Neural progenitor cell (in vitro differentiated cells): ENCODE measurements around the gene BTG4. TPM values are rescaled to one million over a fixed set of nuclear protein-coding genes. Genes with fewer than 3 reads are reported as not detected.

Source experiments
- DNase-seq: peaks from one replicate; pipeline ENCODE4 v3.0.0-alpha.2; 2016; ENCODE audit warnings: low spot score
- H2AFZ ChIP-seq: fragments of 200-600 bp; sonication (generic); replicated peaks from 2 replicates; pipeline ENCODE4 v1.6.1; 2016; ENCODE audit warnings: antibody characterized with exemption
- H3F3A ChIP-seq: fragments of 200-600 bp; sonication (generic); 2 replicates; pipeline ENCODE4 v1.6.1; 2016; ENCODE audit warnings: antibody characterized with exemption, low read depth
- H3K27ac ChIP-seq: fragments of 200-600 bp; sonication (generic); 2 replicates; pipeline ENCODE4 v1.5.1; 2016; ENCODE audit warnings: mild to moderate bottlenecking
- H3K27me3 ChIP-seq: fragments of 200-600 bp; sonication (generic); 2 replicates; pipeline ENCODE4 v1.6.1; 2016; ENCODE audit warnings: mild to moderate bottlenecking, moderate library complexity
- H3K36me3 ChIP-seq: fragments of 200-600 bp; sonication (generic); 2 replicates; pipeline ENCODE4 v1.5.1; 2016
- H3K4me1 ChIP-seq: fragments of 200-600 bp; sonication (generic); 2 replicates; pipeline ENCODE4 v1.6.1; 2016; ENCODE audit warnings: mixed run types
- H3K4me2 ChIP-seq: fragments of 200-600 bp; sonication (generic); 2 replicates; pipeline ENCODE4 v1.6.1; 2016
- H3K4me3 ChIP-seq: fragments of 200-600 bp; sonication (generic); 2 replicates; pipeline ENCODE4 v1.5.1; 2016
- H3K79me2 ChIP-seq: fragments of 200-600 bp; sonication (generic); 2 replicates; pipeline ENCODE4 v1.6.1; 2016; ENCODE audit warnings: low read depth
- H3K9ac ChIP-seq: fragments of 200-600 bp; sonication (generic); 2 replicates; pipeline ENCODE4 v1.6.1; 2016
- H3K9me3 ChIP-seq: fragments of 200-600 bp; sonication (generic); 2 replicates; pipeline ENCODE4 v1.5.1; 2016; ENCODE audit warnings: low read depth
- H4K20me1 ChIP-seq: fragments of 200-600 bp; sonication (generic); 2 replicates; pipeline ENCODE4 v1.6.1; 2016; ENCODE audit warnings: low read depth
- H3K27ac Mint-ChIP-seq: 3 replicates; pipeline ENCODE4 v1.8.0; 2021; ENCODE audit warnings: mixed read lengths
- H3K27me3 Mint-ChIP-seq: 2 replicates; pipeline ENCODE4 v1.8.0; 2022; ENCODE audit warnings: low read depth, mild to moderate bottlenecking, inconsistent platforms, moderate library complexity, mixed read lengths; ENCODE audit not compliant: insufficient read depth
- H3K36me3 Mint-ChIP-seq: 3 replicates; pipeline ENCODE4 v1.8.0; 2021; ENCODE audit warnings: mixed read lengths
- H3K4me1 Mint-ChIP-seq: 3 replicates; pipeline ENCODE4 v1.8.0; 2021; ENCODE audit warnings: mixed read lengths
- H3K4me3 Mint-ChIP-seq: 3 replicates; pipeline ENCODE4 v1.8.0; 2021; ENCODE audit warnings: mild to moderate bottlenecking, moderate library complexity, mixed read lengths
- H3K9me3 Mint-ChIP-seq: 3 replicates; pipeline ENCODE4 v1.8.0; 2020; ENCODE audit warnings: mixed read lengths
- CTCF ChIP-seq: fragments of 200-600 bp; sonication (generic); IDR thresholded peaks from 2 replicates; pipeline ENCODE4 v1.5.1; 2017; ENCODE audit warnings: antibody characterized with exemption, mild to moderate bottlenecking
- EZH2 ChIP-seq: fragments of 200-600 bp; sonication (generic); IDR thresholded peaks from 2 replicates; pipeline ENCODE4 v1.6.1; 2017; ENCODE audit warnings: antibody characterized with exemption, mild to moderate bottlenecking, moderate library complexity
- EZH2phosphoT487 ChIP-seq: fragments of 200-600 bp; sonication (generic); IDR thresholded peaks from 2 replicates; pipeline ENCODE4 v1.6.1; 2017; ENCODE audit warnings: antibody characterized with exemption
- total RNA-seq: library from RNA; depleted of rRNA; stranded (reverse); fragments of >200 nt; gene quantifications from 2 replicates; pipeline ENCODE4 v1.2.3, GENCODE V29; 2015; ENCODE audit warnings: low replicate concordance

The BTG4 gene
- total RNA-seq, 1 donor from 2014 or later = not detected

GRCh38 chr11:111450480-111451320, 61.5 kb downstream of the BTG4 start:
- H3K4me1 ChIP-seq = no peaks in the 10 kb centered on the region
- no peak for DNase-seq
- no peak overlapping the region for H3K27ac ChIP-seq
- H3K9me3 Mint-ChIP-seq = no peaks in the 10 kb centered on the region
- H3K9me3 ChIP-seq = no peaks in the 10 kb centered on the region
- peaks cover 2% of the 10 kb centered on the region for H3K4me1 Mint-ChIP-seq
- H3K36me3 ChIP-seq = no peaks in the 10 kb centered on the region
- no peaks in the 10 kb centered on the region for H3K36me3 Mint-ChIP-seq
- no peaks in the 10 kb centered on the region for H3K27me3 ChIP-seq
- peaks cover 6% of the 10 kb centered on the region for H3K27me3 Mint-ChIP-seq
- TF ChIP-seq CTCF (no peak), EZH2phosphoT487 (no peak)
- H4K20me1 ChIP-seq = no peaks in the 10 kb centered on the region
- no peak overlapping the region for H3K27ac Mint-ChIP-seq
- H3K9ac ChIP-seq = no peak overlapping the region
- H3F3A ChIP-seq = no peaks in the 10 kb centered on the region
- no peak overlapping the region for H2AFZ ChIP-seq
- no peak overlapping the region for H3K4me2 ChIP-seq
- H3K4me3 Mint-ChIP-seq = no peak overlapping the region
- no peak overlapping the region for H3K4me3 ChIP-seq
- H3K79me2 ChIP-seq = no peaks in the 10 kb centered on the region

GRCh38 chr11:111449696-111450479, 62.3 kb downstream of the BTG4 start:
- H3F3A ChIP-seq = no peaks in the 10 kb centered on the region
- H3K36me3 ChIP-seq = no peaks in the 10 kb centered on the region
- Mint-ChIP-seq H3K4me1 (no peaks in the 10 kb centered on the region), H3K9me3 (no peaks in the 10 kb centered on the region), H3K27ac (no peak overlapping the region), H3K36me3 (no peaks in the 10 kb centered on the region), H3K27me3 (peaks cover 6% of the 10 kb centered on the region), H3K4me3 (no peak overlapping the region)
- TF ChIP-seq EZH2 (no peak), CTCF (no peak), EZH2phosphoT487 (no peak)
- H4K20me1 ChIP-seq = no peaks in the 10 kb centered on the region
- no peak overlapping the region for H3K9ac ChIP-seq
- H3K4me1 ChIP-seq = no peaks in the 10 kb centered on the region
- H3K27ac ChIP-seq = no peak overlapping the region
- H3K27me3 ChIP-seq = no peaks in the 10 kb centered on the region
- no peak for DNase-seq
- no peak overlapping the region for H3K4me2 ChIP-seq
- H3K79me2 ChIP-seq = no peaks in the 10 kb centered on the region
- no peak overlapping the region for H2AFZ ChIP-seq
- no peaks in the 10 kb centered on the region for H3K9me3 ChIP-seq
- H3K4me3 ChIP-seq = no peak overlapping the region

- H3K27ac ChIP-seq = no peak overlapping the region
- TF ChIP-seq EZH2 (no peak), CTCF (no peak), EZH2phosphoT487 (no peak)
- H3K9me3 ChIP-seq = no peaks in the 10 kb centered on the region
- no peaks in the 10 kb centered on the region for H3F3A ChIP-seq
- Mint-ChIP-seq H3K4me1 (no peaks in the 10 kb centered on the region), H3K36me3 (no peaks in the 10 kb centered on the region), H3K27ac (no peak overlapping the region), H3K9me3 (no peaks in the 10 kb centered on the region), H3K4me3 (no peak overlapping the region), H3K27me3 (peaks cover 7% of the 10 kb centered on the region)
- no peak for DNase-seq
- no peak overlapping the region for H2AFZ ChIP-seq
- H3K9ac ChIP-seq = no peak overlapping the region
- H3K4me1 ChIP-seq = no peaks in the 10 kb centered on the region
- no peak overlapping the region for H3K4me3 ChIP-seq
- no peak overlapping the region for H3K4me2 ChIP-seq
- H4K20me1 ChIP-seq = no peaks in the 10 kb centered on the region
- H3K36me3 ChIP-seq = no peaks in the 10 kb centered on the region
- H3K27me3 ChIP-seq = no peaks in the 10 kb centered on the region
- H3K79me2 ChIP-seq = no peaks in the 10 kb centered on the region
These were observed 63.2 kb downstream of the BTG4 start for GRCh38 chr11:111448831-111449557.
